ENCODE data around the gene TTC7B.

- TF ChIP-seq EZH2 (IDR thresholded peaks at IDR 0.05; ENCODE audit: borderline replicate concordance, insufficient read depth, low read depth, low read length, poor library complexity, severe bottlenecking): no peak
- TF ChIP-seq CTCF (IDR thresholded peaks at IDR 0.05): no peak
These were observed 74.6 kb downstream of the TTC7B start for GRCh38 chr14:90741682-90741946.
